GM19099 (cell line): ENCODE results near the gene CAB39.

Source experiments
- POLR2A ChIP-seq: IDR thresholded peaks from 3 replicates; pipeline ENCODE4 v1.6.1; 2011; ENCODE audit warnings: low read depth; ENCODE audit not compliant: insufficient read length; ENCODE audit errors: extremely low read depth

Gene CAB39

GRCh38 chr2:230797515-230798495 lies 85.2 kb downstream of the CAB39 start:
- TF ChIP-seq POLR2A, result no peak

- TF ChIP-seq POLR2A, result no peak
Observed at GRCh38 chr2:230798769-230799399, 86.2 kb downstream of the CAB39 start.

- TF ChIP-seq POLR2A, result no peak
Observed at GRCh38 chr2:230805353-230806017, 92.8 kb downstream of the CAB39 start.

- no peak for TF ChIP-seq POLR2A
Observed at GRCh38 chr2:230807729-230808128, 95.1 kb downstream of the CAB39 start.

- TF ChIP-seq POLR2A, result no peak
Observed at GRCh38 chr2:230809015-230809414, 96.4 kb downstream of the CAB39 start.

GRCh38 chr2:230809677-230810251 lies 97.1 kb downstream of the CAB39 start:
- no peak for TF ChIP-seq POLR2A

- no peak for TF ChIP-seq POLR2A
Observed at GRCh38 chr2:230811508-230811907, 98.9 kb downstream of the CAB39 start.

- no peak for TF ChIP-seq POLR2A
Observed at GRCh38 chr2:230812033-230812432, 99.4 kb downstream of the CAB39 start.

- TF ChIP-seq POLR2A, result no peak
Observed at GRCh38 chr2:230814616-230815015, 102.0 kb downstream of the CAB39 start.

GRCh38 chr2:230815088-230815487 lies 102.4 kb downstream of the CAB39 start:
- no peak for TF ChIP-seq POLR2A

GRCh38 chr2:230816735-230817134 lies 104.1 kb downstream of the CAB39 start:
- TF ChIP-seq POLR2A, result no peak

- TF ChIP-seq POLR2A, result no peak
Observed at GRCh38 chr2:230819433-230819832, 106.8 kb downstream of the CAB39 start.

GRCh38 chr2:230821261-230821990 lies 108.8 kb downstream of the CAB39 start:
- no peak for TF ChIP-seq POLR2A

GRCh38 chr2:230821991-230822520 lies 109.4 kb downstream of the CAB39 start:
- no peak for TF ChIP-seq POLR2A
